Activated CD4-positive, alpha-beta T cell treated with anti-CD3 and anti-CD28 coated beads for 36 hours (primary cell): Measurements from ENCODE around the gene TMEM45A. TPM values are rescaled to one million over a fixed set of nuclear protein-coding genes. Genes with fewer than 3 reads are reported as not detected.
"Not testable (repeated sequence)": the region's sequence is repeated elsewhere in the genome, so short reads cannot be mapped to it uniquely, and the experiment has no call there.

Experiments
- ATAC-seq: fragments of 200-7000 bp; cut with Tn5 transposase; one replicate; pipeline ENCODE4 v1.10.0; 2021; ENCODE audit warnings: mild to moderate bottlenecking, moderate library complexity
- CTCF ChIA-PET: fragments of 350-600 bp; sonication (Branson Sonifier 250); formaldehyde crosslinking; loops from one replicate; lab custom pipeline; 2021; ENCODE audit warnings: antibody characterized with exemption; lab: Charles Lee
- POLR2A ChIA-PET: fragments of 350-600 bp; sonication (Branson Sonifier 250); formaldehyde crosslinking; loops from one replicate; lab custom pipeline; 2021; ENCODE audit warnings: antibody characterized with exemption, inconsistent platforms; lab: Charles Lee
- DNase-seq: peaks from one replicate; pipeline ENCODE4 v3.0.0-alpha.2; 2020
- H3K27ac Mint-ChIP-seq: one replicate; pipeline ENCODE4 v1.8.0; 2021; ENCODE audit warnings: mixed read lengths
- H3K27me3 Mint-ChIP-seq: one replicate; pipeline ENCODE4 v1.8.0; 2021; ENCODE audit warnings: mixed read lengths
- H3K36me3 Mint-ChIP-seq: one replicate; pipeline ENCODE4 v1.8.0; 2021; ENCODE audit warnings: low read depth, mixed read lengths
- H3K4me1 Mint-ChIP-seq: one replicate; pipeline ENCODE4 v1.8.0; 2021; ENCODE audit warnings: mixed read lengths
- H3K4me3 Mint-ChIP-seq: one replicate; pipeline ENCODE4 v1.8.0; 2021; ENCODE audit warnings: mild to moderate bottlenecking, moderate library complexity, mixed read lengths
- H3K9me3 Mint-ChIP-seq: one replicate; pipeline ENCODE4 v1.8.0; 2021; ENCODE audit warnings: low read depth, mixed read lengths
- intact Hi-C, 2 experiments: fragments of 100-400 bp; cut with DNase I in 1 of 2; cut with micrococcal nuclease in 1 of 2; formaldehyde crosslinking; loops; one replicate each; pipeline versions ENCODE4 v1.14.2 to v1.15.1; 2022 to 2024; cut with DNase I, micrococcal nuclease
- total RNA-seq, 2 experiments: library from RNA; stranded (reverse); gene quantifications; one replicate each; pipeline ENCODE4 v1.2.3, GENCODE V29; 2021

TMEM45A gene
- total RNA-seq, 2 experiments from 2014 or later: 2.2 to 3.1 TPM

- ChIA-PET CTCF (no interaction called here), POLR2A (no interaction called here)
- no peak overlapping the region for H3K27ac Mint-ChIP-seq
- no peak for DNase-seq
- no peaks in the 10 kb centered on the region for H3K36me3 Mint-ChIP-seq
- no peak for ATAC-seq
- no peaks in the 10 kb centered on the region for H3K9me3 Mint-ChIP-seq
- H3K27me3 Mint-ChIP-seq: peaks cover 8% of the 10 kb centered on the region
- no peak overlapping the region for H3K4me3 Mint-ChIP-seq
- H3K4me1 Mint-ChIP-seq: no peaks in the 10 kb centered on the region
- intact Hi-C loops: no loop called here
Measured at GRCh38 chr3:100483529-100483928, 8.9 kb upstream of the TMEM45A start.

GRCh38 chr3:100486808-100487207 lies 5.6 kb upstream of the TMEM45A start:
- ATAC-seq: no peak
- Mint-ChIP-seq H3K27ac (no peak overlapping the region), H3K4me3 (no peak overlapping the region), H3K27me3 (peaks cover 10% of the 10 kb centered on the region), H3K4me1 (peaks cover 2% of the 10 kb centered on the region), H3K36me3 (no peaks in the 10 kb centered on the region), H3K9me3 (no peaks in the 10 kb centered on the region)
- intact Hi-C loops: no loop called here
- ChIA-PET CTCF (no interaction called here), POLR2A (no interaction called here)
- no peak for DNase-seq

- no peak overlapping the region for H3K27ac Mint-ChIP-seq
- peaks cover 6% of the 10 kb centered on the region for H3K4me1 Mint-ChIP-seq
- intact Hi-C loops: no loop called here
- H3K27me3 Mint-ChIP-seq: peaks cover 3% of the 10 kb centered on the region
- ChIA-PET POLR2A (no interaction called here), CTCF (no interaction called here)
- ATAC-seq (no peak), DNase-seq (no peak)
- no peaks in the 10 kb centered on the region for H3K36me3 Mint-ChIP-seq
- no peaks in the 10 kb centered on the region for H3K9me3 Mint-ChIP-seq
- no peak overlapping the region for H3K4me3 Mint-ChIP-seq
Measured at GRCh38 chr3:100489118-100489517, 3.3 kb upstream of the TMEM45A start.

GRCh38 chr3:100496711-100497261 lies 4.4 kb downstream of the TMEM45A start:
- ChIA-PET CTCF (no interaction called here), POLR2A (no interaction called here)
- H3K4me1 Mint-ChIP-seq: peaks cover 4% of the 10 kb centered on the region
- no peaks in the 10 kb centered on the region for H3K36me3 Mint-ChIP-seq
- ATAC-seq (no peak), DNase-seq (no peak)
- intact Hi-C loops: loop anchor here in 1 of 2 experiments (10.0 kb wide), 1 partner anchor 682 kb away; the partner anchor contains the start of gene CMSS1
- no peak overlapping the region for H3K27ac Mint-ChIP-seq
- no peak overlapping the region for H3K4me3 Mint-ChIP-seq
- H3K9me3 Mint-ChIP-seq: no peaks in the 10 kb centered on the region
- peaks cover 14% of the 10 kb centered on the region for H3K27me3 Mint-ChIP-seq

- no peaks in the 10 kb centered on the region for H3K4me1 Mint-ChIP-seq
- intact Hi-C loops: loop anchor here in 1 of 2 experiments (10.0 kb wide), 1 partner anchor 685 kb away; the partner anchor contains the start of gene CMSS1
- no peak for ATAC-seq
- ChIA-PET POLR2A (no interaction called here), CTCF (no interaction called here)
- no peak overlapping the region for H3K4me3 Mint-ChIP-seq
- no peaks in the 10 kb centered on the region for H3K9me3 Mint-ChIP-seq
- peaks cover 19% of the 10 kb centered on the region for H3K27me3 Mint-ChIP-seq
- no peak overlapping the region for H3K27ac Mint-ChIP-seq
- no peak for DNase-seq
- H3K36me3 Mint-ChIP-seq: no peaks in the 10 kb centered on the region
Measured at GRCh38 chr3:100499651-100500050, 7.2 kb downstream of the TMEM45A start.

GRCh38 chr3:100500320-100500880 lies 8.0 kb downstream of the TMEM45A start:
- Mint-ChIP-seq H3K27ac (no peak overlapping the region), H3K36me3 (no peaks in the 10 kb centered on the region), H3K4me3 (no peak overlapping the region), H3K27me3 (peaks cover 16% of the 10 kb centered on the region), H3K9me3 (no peaks in the 10 kb centered on the region), H3K4me1 (no peaks in the 10 kb centered on the region)
- DNase-seq (no peak), ATAC-seq (no peak)
- CTCF ChIA-PET: interaction anchor here (0.6 kb wide), 1 partner anchor 349 kb away, joined by 3 read pairs; no protein-coding TSS in a partner anchor
- intact Hi-C loops: no loop called here
- POLR2A ChIA-PET: no interaction called here

- POLR2A ChIA-PET: no interaction called here
Measured at GRCh38 chr3:100503448-100503847, 11.0 kb downstream of the TMEM45A start.

GRCh38 chr3:100506355-100506754 lies 13.9 kb downstream of the TMEM45A start:
- intact Hi-C loops: no loop called here
- H3K36me3 Mint-ChIP-seq: no peaks in the 10 kb centered on the region
- no peak for ATAC-seq
- H3K4me1 Mint-ChIP-seq: no peaks in the 10 kb centered on the region
- H3K27me3 Mint-ChIP-seq: peaks cover 31% of the 10 kb centered on the region
- DNase-seq: no peak
- ChIA-PET CTCF (no interaction called here), POLR2A (no interaction called here)
- no peak overlapping the region for H3K27ac Mint-ChIP-seq
- H3K4me3 Mint-ChIP-seq: no peak overlapping the region
- H3K9me3 Mint-ChIP-seq: no peaks in the 10 kb centered on the region

More at GRCh38 chr3:100503448-100503847, 11.0 kb downstream of the TMEM45A start:
- CTCF ChIA-PET: interaction anchor here (0.8 kb wide), 1 partner anchor 67 kb away, joined by 3 read pairs; no protein-coding TSS in a partner anchor
- Mint-ChIP-seq H3K4me3 (no peak overlapping the region), H3K27me3 (peaks cover 25% of the 10 kb centered on the region), H3K27ac (no peak overlapping the region), H3K9me3 (no peaks in the 10 kb centered on the region), H3K36me3 (no peaks in the 10 kb centered on the region), H3K4me1 (no peaks in the 10 kb centered on the region)
- intact Hi-C loops: no loop called here
- DNase-seq (no peak), ATAC-seq (no peak)

- H3K27ac Mint-ChIP-seq, H3K4me1 Mint-ChIP-seq, H3K9me3 Mint-ChIP-seq, intact Hi-C loops, POLR2A ChIA-PET, H3K36me3 Mint-ChIP-seq, H3K4me3 Mint-ChIP-seq, ATAC-seq, DNase-seq, CTCF ChIA-PET: not testable (repeated sequence)
- peaks cover 23% of the 10 kb centered on the region for H3K27me3 Mint-ChIP-seq
Measured at GRCh38 chr3:100509818-100510217, 17.4 kb downstream of the TMEM45A start.

GRCh38 chr3:100516232-100516631 lies 23.8 kb downstream of the TMEM45A start:
- H3K36me3 Mint-ChIP-seq: no peaks in the 10 kb centered on the region
- H3K9me3 Mint-ChIP-seq: no peaks in the 10 kb centered on the region
- ChIA-PET POLR2A (no interaction called here), CTCF (no interaction called here)
- intact Hi-C loops: no loop called here
- H3K27me3 Mint-ChIP-seq: no peaks in the 10 kb centered on the region
- no peak overlapping the region for H3K4me3 Mint-ChIP-seq
- H3K4me1 Mint-ChIP-seq: no peaks in the 10 kb centered on the region
- ATAC-seq: no peak
- no peak overlapping the region for H3K27ac Mint-ChIP-seq
- no peak for DNase-seq

- H3K27me3 Mint-ChIP-seq: no peaks in the 10 kb centered on the region
- no peaks in the 10 kb centered on the region for H3K36me3 Mint-ChIP-seq
- CTCF ChIA-PET: no interaction called here
Measured at GRCh38 chr3:100516838-100517237, 24.4 kb downstream of the TMEM45A start.

GRCh38 chr3:100517276-100517675 lies 24.9 kb downstream of the TMEM45A start:
- Mint-ChIP-seq H3K4me3 (no peak overlapping the region), H3K36me3 (no peaks in the 10 kb centered on the region), H3K27me3 (no peaks in the 10 kb centered on the region), H3K27ac (no peak overlapping the region), H3K9me3 (no peaks in the 10 kb centered on the region), H3K4me1 (no peaks in the 10 kb centered on the region)
- DNase-seq: no peak
- POLR2A ChIA-PET: no interaction called here
- intact Hi-C loops: no loop called here
- no peak for ATAC-seq
- CTCF ChIA-PET: no interaction called here

More at GRCh38 chr3:100516838-100517237, 24.4 kb downstream of the TMEM45A start:
- Mint-ChIP-seq H3K4me1 (no peaks in the 10 kb centered on the region), H3K27ac (no peak overlapping the region), H3K9me3 (no peaks in the 10 kb centered on the region), H3K4me3 (no peak overlapping the region)
- ATAC-seq (no peak), DNase-seq (no peak)
- intact Hi-C loops: no loop called here
- POLR2A ChIA-PET: no interaction called here
